Neural cell (in vitro differentiated cells): ENCODE data around the gene FEN1.

ENCODE experiments used
- TAF1 ChIP-seq: IDR thresholded peaks from 2 replicates; pipeline ENCODE4 v1.6.1; 2012; ENCODE audit warnings: low read depth
- TF ChIP-seq, protein P1 (sequence below): fragments of 450-650 bp; IDR thresholded peaks from 2 replicates; pipeline ENCODE4 v1.5.1; 2014; ENCODE audit warnings: antibody characterized with exemption, mild to moderate bottlenecking, moderate library complexity; ENCODE audit not compliant: poor library complexity, severe bottlenecking

DNA sequence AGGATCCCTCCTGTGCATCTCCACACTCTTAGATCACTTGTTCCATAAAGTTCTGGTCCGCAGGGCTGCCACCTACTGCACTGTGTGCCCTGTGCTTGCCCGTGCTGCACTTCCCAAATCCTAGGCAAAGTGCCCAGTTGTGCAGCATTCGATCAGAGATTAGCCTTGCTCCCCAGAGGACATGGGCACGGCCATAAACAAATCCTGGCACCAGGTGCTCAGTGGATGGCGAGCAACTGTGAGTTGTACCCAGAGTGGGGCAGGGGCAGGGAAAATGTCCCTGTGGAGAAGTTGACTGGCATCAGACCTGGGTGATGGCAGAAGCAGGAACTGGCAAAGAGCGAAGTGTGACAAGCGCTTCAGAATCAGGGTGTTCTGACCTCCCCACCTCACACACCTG is 40.0 kb downstream of the FEN1 start:
- TF ChIP-seq, protein P1, sequence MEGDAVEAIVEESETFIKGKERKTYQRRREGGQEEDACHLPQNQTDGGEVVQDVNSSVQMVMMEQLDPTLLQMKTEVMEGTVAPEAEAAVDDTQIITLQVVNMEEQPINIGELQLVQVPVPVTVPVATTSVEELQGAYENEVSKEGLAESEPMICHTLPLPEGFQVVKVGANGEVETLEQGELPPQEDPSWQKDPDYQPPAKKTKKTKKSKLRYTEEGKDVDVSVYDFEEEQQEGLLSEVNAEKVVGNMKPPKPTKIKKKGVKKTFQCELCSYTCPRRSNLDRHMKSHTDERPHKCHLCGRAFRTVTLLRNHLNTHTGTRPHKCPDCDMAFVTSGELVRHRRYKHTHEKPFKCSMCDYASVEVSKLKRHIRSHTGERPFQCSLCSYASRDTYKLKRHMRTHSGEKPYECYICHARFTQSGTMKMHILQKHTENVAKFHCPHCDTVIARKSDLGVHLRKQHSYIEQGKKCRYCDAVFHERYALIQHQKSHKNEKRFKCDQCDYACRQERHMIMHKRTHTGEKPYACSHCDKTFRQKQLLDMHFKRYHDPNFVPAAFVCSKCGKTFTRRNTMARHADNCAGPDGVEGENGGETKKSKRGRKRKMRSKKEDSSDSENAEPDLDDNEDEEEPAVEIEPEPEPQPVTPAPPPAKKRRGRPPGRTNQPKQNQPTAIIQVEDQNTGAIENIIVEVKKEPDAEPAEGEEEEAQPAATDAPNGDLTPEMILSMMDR = no peak
- no peak for TF ChIP-seq TAF1
